ENCODE measurements around the gene RNF224. TPM values are rescaled to one million over a fixed set of nuclear protein-coding genes. Genes with fewer than 3 reads are reported as not detected.
A peak's percentile ranks its signal among the peaks of the same experiment; 100 is the strongest.

RNF224 gene
- total RNA-seq, 1 experiment from 2014 or later = 0.30 TPM

GRCh38 chr9:137201205-137201868, 26.0 kb upstream of the RNF224 start:
- no peak overlapping the region for H2AFZ ChIP-seq (ENCODE audit: low read depth, low read length, poor library complexity, severe bottlenecking)
- ChIA-PET CTCF (interaction anchor here (0.5 to 2.0 kb wide), 6 partner anchors 12 to 152 kb away, joined by 3 to 7 read pairs (median 3); partner anchors contain the start of genes CYSRT1 and RNF224), RAD21 (ENCODE audit: low non-redundant PET in 1 of 2, low total read pairs in 2 of 2, uncharacterized antibody in 2 of 2, unreplicated experiment in 2 of 2) (interaction anchor here in 1 of 2 experiments (1.1 kb wide), 1 partner anchor 12 kb away, joined by 4 read pairs; the partner anchor contains the start of gene SSNA1), POLR2A (interaction anchor here (0.8 to 1.2 kb wide), 12 partner anchors 9 to 133 kb away, joined by 3 to 17 read pairs (median 4); partner anchors contain the start of genes ANAPC2, MAN1B1, RNF224 and SSNA1)
- peak; percentile 16 for ATAC-seq
- H3K36me3 ChIP-seq (ENCODE audit: control insufficient read depth in 1 of 2, insufficient read depth in 2 of 2, low read length in 2 of 2) = peaks cover 0 to 3% of the 10 kb centered on the region in 2 experiments; a peak in 1 of 4 replicates
- H3K4me1 ChIP-seq (ENCODE audit: control insufficient read depth in 1 of 2, insufficient read depth in 2 of 2, low read length in 2 of 2) = peaks cover 31 to 52% of the 10 kb centered on the region in 2 experiments
- no peak for TF ChIP-seq REST (IDR thresholded peaks at IDR 0.05; ENCODE audit: low read depth)
- TF ChIP-seq POLR2AphosphoS5 (IDR thresholded peaks at IDR 0.05; ENCODE audit: low read depth, low read length) = no peak
- no peak for TF ChIP-seq ELF1 (IDR thresholded peaks at IDR 0.05; ENCODE audit: borderline replicate concordance, low read depth)
- no peak for TF ChIP-seq SRF (IDR thresholded peaks at IDR 0.05; ENCODE audit: low read depth)
- TF ChIP-seq TCF7L2 (IDR thresholded peaks at IDR 0.05; ENCODE audit: borderline replicate concordance, extremely low read depth, insufficient read depth, insufficient read length) = no peak
- no peak for TF ChIP-seq SP1 (IDR thresholded peaks at IDR 0.05; ENCODE audit: low read depth)
- TF ChIP-seq ZFX (IDR thresholded peaks at IDR 0.05) = no peak
- no peak for TF ChIP-seq MAX (IDR thresholded peaks at IDR 0.05)
- no peak for TF ChIP-seq POLR2A (IDR thresholded peaks at IDR 0.05; ENCODE audit: borderline replicate concordance, extremely low read depth, insufficient read depth, insufficient read length)
- no peaks in the 10 kb centered on the region for H3K9me2 ChIP-seq (ENCODE audit: insufficient read depth)
- H4K20me1 ChIP-seq (ENCODE audit: insufficient read depth) = no peaks in the 10 kb centered on the region
- no peaks in the 10 kb centered on the region for H3K27me3 ChIP-seq (ENCODE audit: insufficient read depth, low read length)
- no peaks in the 10 kb centered on the region for H3K9me3 ChIP-seq (ENCODE audit: control insufficient read depth in 1 of 2, insufficient read depth in 1 of 2, low read depth in 1 of 2, low read length in 2 of 2)
- peak overlapping the region; percentile 77 for H3K9ac ChIP-seq (ENCODE audit: low read length)
- no peak for DNase-seq (ENCODE audit: low read depth, low spot score)
- BruUV-seq (replicated peaks) = no TSS peak
- H3K4me3 ChIP-seq (replicated peaks in 1 of 2; ENCODE audit: low read depth in 1 of 2, low read length in 2 of 2) = peak overlapping the region; percentile 61 to 81
- intact Hi-C loops (cut with micrococcal nuclease) = no loop called here
- H3K27ac ChIP-seq (ENCODE audit: low read depth, low read length) = peak overlapping the region; percentile 68
- peaks cover 52% of the 10 kb centered on the region for H3K79me2 ChIP-seq (ENCODE audit: insufficient read depth, low read length)
- peak overlapping the region; percentile 95 for H3K4me2 ChIP-seq (ENCODE audit: low read length)

All from HCT116 (cell line).